ENCODE measurements around the gene LPP.

DNA sequence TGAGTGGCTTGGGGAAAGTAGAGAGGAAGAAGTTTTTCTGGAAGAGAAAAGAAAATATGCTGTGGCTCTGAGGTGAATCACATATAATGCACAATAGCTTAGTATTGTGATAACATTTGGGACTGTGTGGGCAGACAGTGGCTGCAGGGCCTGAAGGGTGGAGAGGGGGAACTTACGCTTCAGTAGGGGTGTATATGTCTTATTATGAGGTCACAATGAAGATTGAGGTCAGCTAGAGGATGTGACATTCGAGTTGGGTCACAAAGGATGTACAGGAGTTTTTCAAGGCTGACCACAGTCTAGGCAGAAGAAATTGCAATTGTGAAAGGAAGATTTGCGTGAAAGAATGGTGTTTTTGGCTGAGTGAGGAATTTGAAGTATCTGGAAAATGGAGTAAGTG, 414.8 kb downstream of the LPP start:
- TF ChIP-seq, protein P1, sequence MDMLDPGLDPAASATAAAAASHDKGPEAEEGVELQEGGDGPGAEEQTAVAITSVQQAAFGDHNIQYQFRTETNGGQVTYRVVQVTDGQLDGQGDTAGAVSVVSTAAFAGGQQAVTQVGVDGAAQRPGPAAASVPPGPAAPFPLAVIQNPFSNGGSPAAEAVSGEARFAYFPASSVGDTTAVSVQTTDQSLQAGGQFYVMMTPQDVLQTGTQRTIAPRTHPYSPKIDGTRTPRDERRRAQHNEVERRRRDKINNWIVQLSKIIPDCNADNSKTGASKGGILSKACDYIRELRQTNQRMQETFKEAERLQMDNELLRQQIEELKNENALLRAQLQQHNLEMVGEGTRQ (IDR thresholded peaks at IDR 0.05; ENCODE audit: low read depth, low read length), result no peak
- TF ChIP-seq, protein P1 (CRISPR knock-in tag; IDR thresholded peaks at IDR 0.05; ENCODE audit: borderline replicate concordance), result no peak
- no peak for TF ChIP-seq YY1 (IDR thresholded peaks at IDR 0.05; ENCODE audit: insufficient read depth, insufficient replicate concordance, low read depth, low read length)
